BJ (cell line): ENCODE data around the gene CD38. TPM values are rescaled to one million over a fixed set of nuclear protein-coding genes. Genes with fewer than 3 reads are reported as not detected.
A peak's percentile ranks its signal among the peaks of the same experiment; 100 is the strongest.

Experiments
- CTCF ChIA-PET: fragments of 350-600 bp; formaldehyde crosslinking; extraction: SDS; loops from one replicate; lab custom pipeline; 2021; ENCODE audit warnings: antibody characterized with exemption, inconsistent platforms; lab: Yijun Ruan, JAX
- POLR2A ChIA-PET: fragments of 300-600 bp; sonication (Branson Sonifier 250); formaldehyde crosslinking; extraction: SDS; loops from one replicate; lab custom pipeline; 2021; ENCODE audit warnings: antibody characterized with exemption; lab: Charles Lee
- DNase-seq: peaks from one replicate; pipeline ENCODE4 v3.0.0-alpha.2; 2011; ENCODE audit warnings: low read depth
- H3K27me3 ChIP-seq: 2 replicates; pipeline ENCODE4 v1.6.0; 2011; ENCODE audit warnings: low read length; ENCODE audit not compliant: control insufficient read depth, insufficient read depth
- H3K36me3 ChIP-seq: 2 replicates; pipeline ENCODE4 v1.5.1; 2011; ENCODE audit warnings: low read length; ENCODE audit not compliant: control insufficient read depth, insufficient read depth
- H3K4me3 ChIP-seq: 2 replicates; pipeline ENCODE4 v1.5.1; 2011; ENCODE audit warnings: low read depth, mild to moderate bottlenecking, control low read depth, low read length
- polyA plus RNA-seq: library from polyadenylated mRNA; depleted of rRNA; stranded (reverse); fragments of >200 nt; gene quantifications from 2 replicates; pipeline ENCODE4 v1.2.3, GENCODE V29; 2011
- TF ChIP-seq, protein P1 (sequence below): IDR thresholded peaks from 2 replicates; pipeline ENCODE4 v1.5.1; 2011; ENCODE audit warnings: low read depth, mild to moderate bottlenecking, control low read depth, inconsistent platforms, low read length, moderate library complexity; ENCODE audit not compliant: insufficient read depth

CD38 gene
- polyA plus RNA-seq, 1 experiment = not detected

GRCh38 chr4:15777697-15778288, 335 bp upstream of the CD38 start:
- TF ChIP-seq, protein P1, sequence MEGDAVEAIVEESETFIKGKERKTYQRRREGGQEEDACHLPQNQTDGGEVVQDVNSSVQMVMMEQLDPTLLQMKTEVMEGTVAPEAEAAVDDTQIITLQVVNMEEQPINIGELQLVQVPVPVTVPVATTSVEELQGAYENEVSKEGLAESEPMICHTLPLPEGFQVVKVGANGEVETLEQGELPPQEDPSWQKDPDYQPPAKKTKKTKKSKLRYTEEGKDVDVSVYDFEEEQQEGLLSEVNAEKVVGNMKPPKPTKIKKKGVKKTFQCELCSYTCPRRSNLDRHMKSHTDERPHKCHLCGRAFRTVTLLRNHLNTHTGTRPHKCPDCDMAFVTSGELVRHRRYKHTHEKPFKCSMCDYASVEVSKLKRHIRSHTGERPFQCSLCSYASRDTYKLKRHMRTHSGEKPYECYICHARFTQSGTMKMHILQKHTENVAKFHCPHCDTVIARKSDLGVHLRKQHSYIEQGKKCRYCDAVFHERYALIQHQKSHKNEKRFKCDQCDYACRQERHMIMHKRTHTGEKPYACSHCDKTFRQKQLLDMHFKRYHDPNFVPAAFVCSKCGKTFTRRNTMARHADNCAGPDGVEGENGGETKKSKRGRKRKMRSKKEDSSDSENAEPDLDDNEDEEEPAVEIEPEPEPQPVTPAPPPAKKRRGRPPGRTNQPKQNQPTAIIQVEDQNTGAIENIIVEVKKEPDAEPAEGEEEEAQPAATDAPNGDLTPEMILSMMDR = no peak
- no peak for DNase-seq
- H3K36me3 ChIP-seq = no peaks in the 10 kb centered on the region
- no peak overlapping the region for H3K4me3 ChIP-seq
- POLR2A ChIA-PET = interaction anchor here (0.5 kb wide), 1 partner anchor 1638 kb away, joined by 5 read pairs; no protein-coding TSS in a partner anchor
- H3K27me3 ChIP-seq = peaks cover 11% of the 10 kb centered on the region
- CTCF ChIA-PET = interaction anchor here (1.5 kb wide), 1 partner anchor 28 kb away, joined by 4 read pairs; no protein-coding TSS in a partner anchor

- peak; percentile 15 for DNase-seq
- H3K4me3 ChIP-seq = peak overlapping the region; percentile 44; the same call in 1 of the 2 replicates
- H3K27me3 ChIP-seq = peaks cover 17% of the 10 kb centered on the region
- CTCF ChIA-PET = interaction anchor here (0.9 to 1.0 kb wide), 2 partner anchors 9 to 222 kb away, joined by 3 read pairs; no protein-coding TSS in a partner anchor
- TF ChIP-seq, protein P1 = peak; percentile 55
- POLR2A ChIA-PET = no interaction called here
- H3K36me3 ChIP-seq = no peaks in the 10 kb centered on the region
Measured at GRCh38 chr4:15779306-15779705, 1.2 kb downstream of the CD38 start.

DNA sequence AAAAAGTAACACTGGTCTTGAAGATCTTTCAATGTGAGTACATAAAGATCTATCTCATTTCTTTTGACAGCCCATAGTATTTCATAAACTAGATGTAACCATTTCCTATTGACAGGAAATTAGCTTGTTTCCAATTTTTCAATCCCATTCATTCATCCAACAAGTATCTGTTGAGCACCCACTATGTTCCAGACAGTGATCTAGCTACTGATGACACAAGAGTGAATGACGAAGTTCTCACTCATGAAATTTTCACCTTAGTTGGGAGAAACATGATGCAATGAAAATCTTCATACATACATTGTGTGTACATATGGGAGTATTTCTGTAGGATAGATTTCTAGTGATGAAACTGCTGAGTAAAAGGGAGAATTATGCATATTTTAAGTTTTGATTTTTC, 1.7 kb downstream of the CD38 start:
- POLR2A ChIA-PET = no interaction called here
- no peak for DNase-seq

DNA sequence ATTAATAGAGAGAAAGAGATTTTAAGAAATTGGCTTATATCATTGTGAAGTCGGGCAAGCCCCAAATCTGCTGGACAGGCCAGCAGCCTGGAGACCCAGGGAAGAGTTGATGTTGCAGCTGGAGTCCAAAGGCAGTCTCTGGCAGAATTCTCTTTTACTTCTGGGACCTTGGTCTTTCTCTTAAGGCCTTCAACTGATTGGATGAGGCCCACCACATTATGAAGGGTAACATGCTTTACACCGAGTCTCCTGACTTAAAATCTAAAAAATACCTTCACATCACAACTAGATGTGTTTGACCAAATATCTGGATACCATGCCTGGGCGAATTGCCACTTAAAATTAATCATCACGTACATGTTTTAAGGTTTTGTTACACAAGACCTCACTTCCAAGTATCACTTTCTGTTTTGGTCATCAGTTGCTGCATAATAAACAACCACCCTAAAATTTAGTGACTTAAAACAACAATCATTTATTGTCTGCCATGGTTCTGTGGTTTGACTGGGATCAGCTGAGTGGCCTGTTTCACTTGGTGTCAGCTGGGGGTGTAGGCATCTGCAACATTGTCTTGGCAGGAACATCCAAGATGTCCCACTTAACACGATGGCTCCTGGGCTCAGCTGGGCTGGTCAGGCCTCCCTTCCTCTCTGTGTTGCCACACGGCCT, 3.4 kb downstream of the CD38 start:
- TF ChIP-seq, protein P1 = no peak
- ChIA-PET CTCF (interaction anchor here (0.6 to 1.3 kb wide), 3 partner anchors 12 to 301 kb away, joined by 3 to 4 read pairs (median 3); no protein-coding TSS in a partner anchor), POLR2A (no interaction called here)
- no peak for DNase-seq
- no peaks in the 10 kb centered on the region for H3K36me3 ChIP-seq
- peaks cover 14% of the 10 kb centered on the region for H3K27me3 ChIP-seq
- no peak overlapping the region for H3K4me3 ChIP-seq

More for the DNA sequence above, 1.7 kb downstream of the CD38 start:
- CTCF ChIA-PET = interaction anchor here (0.9 to 1.0 kb wide), 2 partner anchors 9 to 221 kb away, joined by 3 read pairs; no protein-coding TSS in a partner anchor
- Histone ChIP-seq H3K27me3 (peaks cover 17% of the 10 kb centered on the region), H3K4me3 (no peak overlapping the region), H3K36me3 (no peaks in the 10 kb centered on the region)
- TF ChIP-seq, protein P1 = no peak

DNA sequence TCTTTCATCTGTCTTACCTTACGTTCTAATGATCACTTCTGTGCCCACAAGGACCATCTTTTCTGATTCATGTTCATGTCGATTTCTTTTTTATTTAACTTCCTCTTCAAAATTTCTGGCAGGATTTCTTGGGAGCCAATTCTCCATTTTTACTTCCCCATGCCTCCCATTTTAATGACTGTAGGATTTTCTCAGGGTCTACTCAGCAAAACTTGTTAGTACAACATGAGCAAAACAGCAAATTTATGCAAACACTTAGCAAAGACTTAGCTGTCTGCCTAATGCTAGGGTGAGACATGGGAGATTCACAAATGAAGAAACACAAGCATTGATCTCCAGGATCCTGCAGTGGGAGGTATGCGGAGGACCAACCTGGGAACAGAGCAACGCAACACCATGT, 5.5 kb downstream of the CD38 start:
- ChIA-PET POLR2A (interaction anchor here (0.6 kb wide), 1 partner anchor 16 kb away, joined by 7 read pairs; no protein-coding TSS in a partner anchor), CTCF (interaction anchor here (0.8 to 1.5 kb wide), 2 partner anchors 19 to 22 kb away, joined by 3 to 6 read pairs; no protein-coding TSS in a partner anchor)
- DNase-seq = no peak
- peaks cover 7% of the 10 kb centered on the region for H3K27me3 ChIP-seq
- H3K4me3 ChIP-seq = no peak overlapping the region
- H3K36me3 ChIP-seq = no peaks in the 10 kb centered on the region
- TF ChIP-seq, protein P1 = no peak
